Measurements from ENCODE around the gene CARMIL1. TPM values are rescaled to one million over a fixed set of nuclear protein-coding genes. Genes with fewer than 3 reads are reported as not detected.
"Not testable (repeated sequence)": the region's sequence is repeated elsewhere in the genome, so short reads cannot be mapped to it uniquely, and the experiment has no call there.

Gene CARMIL1
- polyA plus RNA-seq, 1 donor = 2.4 TPM

- DNase-seq = no peak
Observed at GRCh38 chr6:25414168-25414567, 135.0 kb downstream of the CARMIL1 start.

- DNase-seq = no peak
Observed at GRCh38 chr6:25414755-25415154, 135.6 kb downstream of the CARMIL1 start.

- no peak for DNase-seq
Observed at GRCh38 chr6:25415274-25415673, 136.1 kb downstream of the CARMIL1 start.

DNA sequence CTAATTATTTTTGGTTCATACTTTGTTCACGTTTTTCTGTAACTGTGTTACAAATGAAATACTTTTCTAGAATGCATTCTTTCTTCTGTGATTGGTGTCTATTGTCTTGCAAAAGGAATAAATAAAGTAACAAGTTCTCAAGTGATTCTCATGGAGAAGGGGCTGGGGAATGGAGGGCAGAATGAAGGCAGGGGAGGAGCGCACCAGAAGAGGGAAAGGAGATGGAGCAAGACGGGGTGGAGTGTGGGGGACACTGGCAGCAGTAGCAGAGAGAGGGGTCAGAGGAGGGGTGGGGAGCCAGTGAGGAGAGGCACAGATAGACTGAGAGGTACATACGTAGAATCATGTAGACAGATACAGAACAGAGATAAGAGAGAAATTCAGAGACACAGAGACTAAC is 136.5 kb downstream of the CARMIL1 start:
- DNase-seq = no peak

GRCh38 chr6:25417046-25417605 is 138.0 kb downstream of the CARMIL1 start:
- no peak for DNase-seq

DNA sequence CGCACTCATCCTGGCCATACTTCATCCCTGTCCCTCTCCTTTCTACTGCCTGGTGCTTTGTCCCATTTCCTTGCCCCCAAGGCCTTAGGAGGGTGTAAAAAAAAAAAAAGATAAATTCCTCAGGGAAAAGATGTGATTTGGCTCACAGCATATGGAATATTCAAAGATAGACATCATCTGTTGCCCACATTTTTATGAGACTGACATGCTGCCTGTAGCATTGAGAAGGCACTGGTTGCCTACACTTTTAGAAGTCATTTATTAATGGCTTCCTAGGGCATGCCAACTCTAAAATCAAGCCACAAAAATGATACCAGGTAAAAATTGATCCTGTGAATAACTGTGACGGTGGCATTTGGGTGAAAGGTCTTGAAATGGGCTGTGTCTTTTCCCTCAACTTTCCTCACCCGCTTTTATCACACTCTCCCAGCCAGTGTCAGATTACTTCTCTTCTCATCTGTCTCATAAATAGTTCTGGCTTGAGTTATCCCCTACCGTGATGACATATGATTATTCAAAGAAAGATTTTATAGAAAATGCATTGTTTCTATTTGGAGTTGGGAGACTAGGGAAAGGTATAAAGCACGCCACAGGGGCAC is 139.4 kb downstream of the CARMIL1 start:
- no peak for DNase-seq

DNA sequence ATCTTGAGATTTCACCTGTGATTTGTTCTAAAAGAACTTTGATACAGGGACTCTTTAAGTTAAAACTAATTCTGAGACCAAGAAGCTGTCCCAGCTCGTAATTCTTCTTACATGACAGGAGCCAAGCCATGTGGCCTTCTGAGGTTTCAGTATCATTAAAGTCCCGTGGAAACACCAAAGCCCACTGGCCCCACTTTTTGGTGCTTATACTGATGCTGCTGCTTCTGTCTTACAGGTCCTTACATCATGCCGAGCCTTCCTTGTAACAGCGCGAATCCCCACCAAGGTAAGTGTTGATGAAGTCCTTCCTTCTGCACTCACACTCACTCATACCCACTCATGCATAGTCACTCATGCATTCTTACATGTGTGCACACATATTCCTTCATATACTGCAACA is 140.7 kb downstream of the CARMIL1 start:
- DNase-seq = no peak

DNA sequence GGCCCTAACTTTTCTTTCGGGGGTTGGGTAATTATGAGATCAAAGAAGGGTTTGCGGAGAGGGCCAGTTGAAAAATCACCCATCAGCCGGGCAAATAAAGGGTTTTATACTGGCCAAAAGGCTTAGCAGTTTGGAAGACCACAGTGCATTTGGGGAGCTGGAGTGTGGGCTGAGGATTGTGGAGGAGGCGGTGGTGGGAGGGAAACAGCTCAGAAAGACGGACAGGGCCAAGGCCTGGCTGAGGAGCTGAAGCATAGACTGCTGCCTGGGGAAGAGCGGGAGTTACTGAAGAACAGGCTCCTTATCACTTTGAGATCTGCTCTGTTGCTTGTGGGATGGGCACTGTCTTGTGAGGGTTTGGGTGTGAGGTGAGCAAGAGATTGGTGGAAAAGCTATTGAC is 144.2 kb downstream of the CARMIL1 start:
- no peak for DNase-seq

GRCh38 chr6:25424303-25424702 is 145.1 kb downstream of the CARMIL1 start:
- no peak for DNase-seq

- no peak for DNase-seq
Observed at GRCh38 chr6:25427549-25427948, 148.4 kb downstream of the CARMIL1 start.

GRCh38 chr6:25428758-25429317 is 149.7 kb downstream of the CARMIL1 start:
- no peak for DNase-seq

- DNase-seq = no peak
Observed at GRCh38 chr6:25431306-25431974, 152.3 kb downstream of the CARMIL1 start.

DNA sequence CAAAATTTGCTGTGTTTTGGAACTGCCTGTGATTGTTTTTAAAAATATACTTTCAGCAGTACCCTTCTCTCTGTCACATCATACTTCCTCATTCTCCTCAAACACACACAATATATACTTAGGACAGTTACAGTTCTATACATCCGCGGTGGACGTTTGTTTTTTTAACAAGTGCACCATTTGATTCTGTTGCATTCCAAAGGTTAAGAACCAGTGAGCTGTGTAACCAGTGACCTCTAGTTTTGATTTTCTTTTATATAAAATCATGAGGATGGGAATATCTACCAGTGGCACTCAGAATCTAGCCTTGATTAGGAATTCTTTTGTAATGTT is 152.8 kb downstream of the CARMIL1 start:
- no peak for DNase-seq

DNA sequence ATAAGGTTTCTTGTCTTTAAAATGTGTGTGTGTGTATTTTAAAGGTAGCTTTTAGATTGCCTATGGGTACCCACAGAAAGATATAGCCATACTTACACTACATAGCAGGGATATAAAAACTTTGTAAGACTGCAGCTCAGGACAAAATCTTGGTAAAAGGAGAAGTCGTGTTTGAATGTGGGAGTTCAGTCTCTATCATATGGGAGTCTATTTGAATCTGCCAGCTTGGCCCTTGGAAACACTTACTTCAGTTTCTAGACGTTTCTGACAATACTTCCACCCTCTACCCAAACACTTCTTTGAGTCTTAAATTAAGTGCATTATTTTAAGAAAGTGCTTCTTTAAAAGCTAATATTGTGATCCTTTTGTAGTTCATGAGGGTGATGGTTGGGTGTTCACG is 155.7 kb downstream of the CARMIL1 start:
- DNase-seq = no peak

- no peak for DNase-seq
Observed at GRCh38 chr6:25435416-25435985, 156.3 kb downstream of the CARMIL1 start.

GRCh38 chr6:25436760-25437159 is 157.6 kb downstream of the CARMIL1 start:
- no peak for DNase-seq

- no peak for DNase-seq
Observed at GRCh38 chr6:25439368-25439767, 160.2 kb downstream of the CARMIL1 start.

DNA sequence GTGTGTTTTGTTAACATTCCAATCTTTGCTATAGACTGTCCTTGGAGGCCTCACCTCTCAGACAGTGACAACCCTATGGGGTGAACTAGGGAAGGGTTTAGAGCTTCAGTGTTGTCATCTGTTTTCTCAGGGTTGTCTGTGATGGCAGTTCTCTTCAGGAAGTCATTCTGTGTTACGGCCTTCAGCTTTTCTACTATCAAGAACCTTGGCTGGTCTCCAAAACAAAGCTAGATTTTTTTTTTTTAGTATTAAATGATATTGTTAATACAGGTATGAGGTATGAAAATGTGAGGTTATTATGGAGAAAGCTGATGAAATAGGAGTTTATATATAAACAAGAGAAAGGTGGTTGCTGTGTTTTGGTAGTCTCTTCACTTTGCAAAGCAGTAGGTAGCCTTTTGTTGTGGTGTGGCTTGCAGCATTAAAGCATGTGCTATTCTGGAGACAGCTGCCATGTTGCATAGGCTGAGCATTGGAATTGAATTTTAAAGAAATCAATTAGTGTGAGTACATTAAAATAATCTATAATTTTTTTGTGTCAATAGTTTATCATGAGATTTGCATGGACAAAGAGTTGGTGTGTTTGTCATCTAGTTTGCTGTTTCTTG is 162.6 kb downstream of the CARMIL1 start:
- DNase-seq = no peak

GRCh38 chr6:25442898-25443297 is 163.7 kb downstream of the CARMIL1 start:
- DNase-seq = no peak

- not testable (repeated sequence) for DNase-seq
Observed at GRCh38 chr6:25444521-25444920, 165.3 kb downstream of the CARMIL1 start.

DNA sequence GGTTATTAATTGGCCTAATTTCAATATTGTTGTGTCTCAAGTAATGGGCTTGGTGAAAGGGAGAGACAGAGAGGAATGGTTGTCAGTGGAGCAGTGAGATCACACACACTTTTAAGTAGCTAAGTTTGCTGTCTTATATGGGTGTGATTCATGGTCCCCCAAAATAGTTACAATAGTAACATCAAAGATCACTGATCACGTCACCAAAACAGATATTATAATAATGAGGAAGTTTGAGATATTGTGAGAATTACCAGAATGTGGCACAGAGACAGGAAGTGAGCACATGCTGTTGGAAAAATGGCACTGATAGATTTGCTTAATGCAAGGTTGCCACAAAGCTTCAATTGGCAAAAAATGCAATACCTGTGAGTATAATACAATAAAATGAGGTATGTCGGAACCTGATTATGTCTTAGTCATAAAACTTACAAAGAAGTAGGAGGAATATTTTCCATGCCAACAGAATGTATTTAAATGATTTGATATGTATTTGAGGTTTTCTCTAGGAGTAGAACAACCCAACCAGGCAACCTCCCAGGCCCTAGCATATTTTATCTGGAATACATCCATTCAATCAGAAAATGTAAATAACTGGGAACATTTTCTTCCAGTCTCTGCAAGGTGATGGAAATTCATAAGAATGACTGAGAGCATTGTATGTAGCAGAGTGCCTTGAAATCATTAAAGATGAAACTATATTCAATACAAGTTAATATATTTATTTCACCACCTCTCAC is 167.8 kb downstream of the CARMIL1 start:
- DNase-seq = no peak

- DNase-seq = no peak
Observed at GRCh38 chr6:25447570-25447929, 168.4 kb downstream of the CARMIL1 start.

Measured in hindlimb muscle (tissue), 1 donor.